ENCODE data around the gene RNF217.

The RNF217 gene

DNA sequence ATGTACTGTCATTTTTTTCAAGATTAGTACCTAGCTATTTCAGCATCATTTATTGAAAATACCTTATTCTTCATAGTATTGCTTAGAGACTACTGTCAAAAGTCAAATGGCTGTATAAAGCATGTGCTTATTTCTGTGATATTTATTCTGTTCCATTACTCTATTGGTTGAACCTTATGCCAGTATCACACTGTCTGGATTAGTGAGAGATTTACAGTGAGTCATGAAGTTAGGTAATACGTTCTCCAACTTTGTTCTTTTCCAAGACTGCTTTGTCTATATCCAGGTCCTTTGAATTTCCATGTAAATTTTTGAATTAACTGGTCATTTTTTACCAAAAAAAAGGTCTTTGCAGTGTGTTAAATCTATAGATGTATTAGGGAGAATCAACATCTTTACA is 18.6 kb upstream of the RNF217 start:
- Histone ChIP-seq H3K79me2 (no peaks in the 10 kb centered on the region), H3K9me3 (ENCODE audit: control insufficient read depth, low read length) (no peaks in the 10 kb centered on the region), H3K4me2 (ENCODE audit: low read length) (no peak overlapping the region), H3K9ac (no peak overlapping the region), H3K27me3 (ENCODE audit: control insufficient read depth, insufficient read depth, low read length) (no peaks in the 10 kb centered on the region), H3K4me1 (no peaks in the 10 kb centered on the region), H3K27ac (no peak overlapping the region), H3K4me3 (ENCODE audit: low read depth, low read length) (no peak overlapping the region), H2AFZ (no peak overlapping the region), H3K36me3 (ENCODE audit: control insufficient read depth, insufficient read depth, low read length) (no peaks in the 10 kb centered on the region)
- TF ChIP-seq, protein P1, sequence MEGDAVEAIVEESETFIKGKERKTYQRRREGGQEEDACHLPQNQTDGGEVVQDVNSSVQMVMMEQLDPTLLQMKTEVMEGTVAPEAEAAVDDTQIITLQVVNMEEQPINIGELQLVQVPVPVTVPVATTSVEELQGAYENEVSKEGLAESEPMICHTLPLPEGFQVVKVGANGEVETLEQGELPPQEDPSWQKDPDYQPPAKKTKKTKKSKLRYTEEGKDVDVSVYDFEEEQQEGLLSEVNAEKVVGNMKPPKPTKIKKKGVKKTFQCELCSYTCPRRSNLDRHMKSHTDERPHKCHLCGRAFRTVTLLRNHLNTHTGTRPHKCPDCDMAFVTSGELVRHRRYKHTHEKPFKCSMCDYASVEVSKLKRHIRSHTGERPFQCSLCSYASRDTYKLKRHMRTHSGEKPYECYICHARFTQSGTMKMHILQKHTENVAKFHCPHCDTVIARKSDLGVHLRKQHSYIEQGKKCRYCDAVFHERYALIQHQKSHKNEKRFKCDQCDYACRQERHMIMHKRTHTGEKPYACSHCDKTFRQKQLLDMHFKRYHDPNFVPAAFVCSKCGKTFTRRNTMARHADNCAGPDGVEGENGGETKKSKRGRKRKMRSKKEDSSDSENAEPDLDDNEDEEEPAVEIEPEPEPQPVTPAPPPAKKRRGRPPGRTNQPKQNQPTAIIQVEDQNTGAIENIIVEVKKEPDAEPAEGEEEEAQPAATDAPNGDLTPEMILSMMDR (IDR thresholded peaks at IDR 0.05) = no peak

DNA sequence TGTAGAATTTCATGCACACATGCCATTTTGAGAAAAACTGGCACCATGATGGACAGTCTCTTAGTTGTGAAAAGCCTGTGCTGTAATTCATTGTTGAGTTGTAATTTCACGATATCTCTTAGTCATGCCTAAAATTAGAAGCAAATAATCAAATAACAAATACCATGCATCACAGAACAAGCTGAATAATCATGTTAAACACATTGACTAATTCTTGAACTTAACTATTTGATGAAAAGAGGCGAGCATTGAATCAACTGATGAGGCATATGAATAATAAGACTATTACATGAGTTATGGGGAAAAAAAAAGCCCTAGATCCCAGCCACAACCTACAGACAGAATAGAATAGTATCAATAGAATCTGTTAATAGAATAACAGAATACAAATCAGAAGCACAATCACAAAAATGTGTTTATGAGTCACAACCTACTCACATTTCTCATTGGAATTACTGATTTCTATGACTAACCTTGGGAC is 14.2 kb upstream of the RNF217 start:
- Histone ChIP-seq H3K9ac (no peak overlapping the region), H3K27ac (no peak overlapping the region), H3K4me3 (ENCODE audit: low read depth, low read length) (no peak overlapping the region), H3K27me3 (ENCODE audit: control insufficient read depth, insufficient read depth, low read length) (no peaks in the 10 kb centered on the region), H3K4me2 (ENCODE audit: low read length) (no peak overlapping the region), H3K4me1 (no peaks in the 10 kb centered on the region), H3K9me3 (ENCODE audit: control insufficient read depth, low read length) (no peaks in the 10 kb centered on the region), H2AFZ (no peak overlapping the region), H3K79me2 (no peaks in the 10 kb centered on the region), H3K36me3 (ENCODE audit: control insufficient read depth, insufficient read depth, low read length) (no peaks in the 10 kb centered on the region)
- TF ChIP-seq, protein P1 (IDR thresholded peaks at IDR 0.05) = no peak

DNA sequence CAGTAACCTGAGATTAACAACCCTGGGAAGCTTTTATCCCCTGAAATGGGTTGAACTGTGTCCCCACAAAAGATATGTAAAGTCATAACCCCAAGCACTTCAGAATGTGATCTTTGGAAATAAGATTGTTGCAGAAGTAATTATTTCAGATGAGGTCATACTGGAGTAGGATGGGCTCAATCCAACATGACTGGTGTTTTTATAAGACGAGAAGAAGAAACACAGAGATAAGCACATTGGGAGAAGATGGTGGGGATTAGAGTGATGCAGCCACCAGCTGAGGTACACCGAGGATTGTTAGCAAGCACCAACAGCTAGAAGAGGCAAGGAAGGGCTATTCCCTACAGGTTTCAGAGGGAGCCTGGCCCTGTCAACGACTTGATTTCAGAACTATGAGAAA is 12.5 kb upstream of the RNF217 start:
- Histone ChIP-seq H3K4me2 (ENCODE audit: low read length) (no peak overlapping the region), H3K4me1 (no peaks in the 10 kb centered on the region), H3K4me3 (ENCODE audit: low read depth, low read length) (no peak overlapping the region), H2AFZ (no peak overlapping the region), H3K9me3 (ENCODE audit: control insufficient read depth, low read length) (no peaks in the 10 kb centered on the region), H3K9ac (no peak overlapping the region), H3K79me2 (no peaks in the 10 kb centered on the region), H3K36me3 (ENCODE audit: control insufficient read depth, insufficient read depth, low read length) (no peaks in the 10 kb centered on the region), H3K27me3 (ENCODE audit: control insufficient read depth, insufficient read depth, low read length) (no peaks in the 10 kb centered on the region), H3K27ac (no peak overlapping the region)
- TF ChIP-seq, protein P1 (IDR thresholded peaks at IDR 0.05) = no peak

DNA sequence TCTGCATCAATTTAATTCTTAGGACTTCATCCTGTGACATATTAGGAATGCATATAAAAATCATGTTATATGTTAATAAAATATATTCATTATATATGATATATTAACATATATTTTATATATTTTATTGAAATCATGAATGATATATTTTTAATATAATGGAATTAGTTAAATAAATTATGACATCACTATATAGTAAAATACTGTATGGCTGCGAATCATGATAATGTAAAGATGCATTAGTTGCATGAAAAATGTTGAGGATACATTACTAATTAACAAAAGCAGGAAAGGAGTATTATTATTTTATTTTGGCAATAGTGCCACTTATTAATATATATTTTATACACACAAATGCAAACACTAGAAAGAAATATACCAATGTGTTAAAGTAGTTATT is 8.4 kb upstream of the RNF217 start:
- TF ChIP-seq, protein P1 (IDR thresholded peaks at IDR 0.05) = no peak

DNA sequence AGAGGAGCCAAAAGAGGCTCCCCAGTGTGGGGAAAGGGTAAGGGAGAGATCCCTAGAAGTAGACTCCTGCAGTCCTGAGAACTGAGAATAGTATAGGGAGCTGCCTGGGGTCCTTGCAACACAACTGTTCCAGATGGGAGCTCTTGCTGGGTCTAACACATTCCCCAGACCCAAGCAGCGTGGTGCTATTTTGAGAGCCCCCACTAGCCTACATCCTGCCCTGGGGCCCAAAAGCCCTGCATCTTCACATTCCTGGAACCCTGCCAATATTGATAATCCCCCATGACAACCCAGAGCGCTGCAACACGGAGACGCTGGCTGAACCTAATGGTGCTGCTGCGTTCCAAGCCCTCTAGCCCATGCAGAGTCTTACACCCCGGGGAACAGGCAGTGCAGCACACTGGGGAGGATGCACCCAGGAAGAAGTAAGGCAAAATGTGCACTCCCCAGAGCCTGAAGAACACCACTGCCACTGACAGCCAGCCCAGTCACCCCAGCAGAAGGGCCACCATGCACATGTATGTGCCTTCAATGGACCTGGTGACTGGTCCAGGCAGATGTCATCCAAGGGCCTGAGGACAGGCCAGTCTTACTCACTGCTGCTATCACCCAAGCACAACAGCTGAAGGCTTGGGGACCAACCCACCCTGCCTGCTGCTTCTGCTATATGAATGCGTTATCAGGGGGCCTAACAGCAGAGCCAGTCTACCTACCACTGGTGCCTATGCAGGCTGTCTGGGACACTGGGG is 7.0 kb upstream of the RNF217 start:
- H3K4me1 ChIP-seq = peaks cover 13% of the 10 kb centered on the region
- TF ChIP-seq, protein P1 (IDR thresholded peaks at IDR 0.05) = no peak
- no peak overlapping the region for H3K9ac ChIP-seq
- no peak overlapping the region for H3K4me2 ChIP-seq (ENCODE audit: low read length)
- H3K4me3 ChIP-seq (ENCODE audit: low read depth, low read length) = no peak overlapping the region
- peaks cover 22% of the 10 kb centered on the region for H3K79me2 ChIP-seq
- no peaks in the 10 kb centered on the region for H3K27me3 ChIP-seq (ENCODE audit: control insufficient read depth, insufficient read depth, low read length)
- peak overlapping the region; percentile 4 for H2AFZ ChIP-seq
- H3K36me3 ChIP-seq (ENCODE audit: control insufficient read depth, insufficient read depth, low read length) = no peaks in the 10 kb centered on the region
- H3K9me3 ChIP-seq (ENCODE audit: control insufficient read depth, low read length) = no peaks in the 10 kb centered on the region
- no peak overlapping the region for H3K27ac ChIP-seq

More for the DNA sequence above, 8.4 kb upstream of the RNF217 start:
- Histone ChIP-seq H3K27ac (no peak overlapping the region), H3K27me3 (ENCODE audit: control insufficient read depth, insufficient read depth, low read length) (no peaks in the 10 kb centered on the region), H3K9me3 (ENCODE audit: control insufficient read depth, low read length) (no peaks in the 10 kb centered on the region), H2AFZ (no peak overlapping the region), H3K36me3 (ENCODE audit: control insufficient read depth, insufficient read depth, low read length) (no peaks in the 10 kb centered on the region), H3K4me2 (ENCODE audit: low read length) (no peak overlapping the region), H3K4me1 (peaks cover 11% of the 10 kb centered on the region), H3K4me3 (ENCODE audit: low read depth, low read length) (no peak overlapping the region), H3K9ac (no peak overlapping the region), H3K79me2 (peaks cover 12% of the 10 kb centered on the region)
